ENCODE data around the gene MED12L.

GRCh38 chr3:151321526-151321925 lies 236.1 kb downstream of the MED12L start:
- TF ChIP-seq, protein P1, sequence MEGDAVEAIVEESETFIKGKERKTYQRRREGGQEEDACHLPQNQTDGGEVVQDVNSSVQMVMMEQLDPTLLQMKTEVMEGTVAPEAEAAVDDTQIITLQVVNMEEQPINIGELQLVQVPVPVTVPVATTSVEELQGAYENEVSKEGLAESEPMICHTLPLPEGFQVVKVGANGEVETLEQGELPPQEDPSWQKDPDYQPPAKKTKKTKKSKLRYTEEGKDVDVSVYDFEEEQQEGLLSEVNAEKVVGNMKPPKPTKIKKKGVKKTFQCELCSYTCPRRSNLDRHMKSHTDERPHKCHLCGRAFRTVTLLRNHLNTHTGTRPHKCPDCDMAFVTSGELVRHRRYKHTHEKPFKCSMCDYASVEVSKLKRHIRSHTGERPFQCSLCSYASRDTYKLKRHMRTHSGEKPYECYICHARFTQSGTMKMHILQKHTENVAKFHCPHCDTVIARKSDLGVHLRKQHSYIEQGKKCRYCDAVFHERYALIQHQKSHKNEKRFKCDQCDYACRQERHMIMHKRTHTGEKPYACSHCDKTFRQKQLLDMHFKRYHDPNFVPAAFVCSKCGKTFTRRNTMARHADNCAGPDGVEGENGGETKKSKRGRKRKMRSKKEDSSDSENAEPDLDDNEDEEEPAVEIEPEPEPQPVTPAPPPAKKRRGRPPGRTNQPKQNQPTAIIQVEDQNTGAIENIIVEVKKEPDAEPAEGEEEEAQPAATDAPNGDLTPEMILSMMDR (IDR thresholded peaks at IDR 0.05), result no peak
- TF ChIP-seq POLR2A (IDR thresholded peaks at IDR 0.05), result no peak

All from ovary (tissue), 3 donors.